ENCODE data around the gene ZNF747.
A peak's percentile ranks its signal among the peaks of the same experiment; 100 is the strongest.
"Not testable (repeated sequence)": the region's sequence is repeated elsewhere in the genome, so short reads cannot be mapped to it uniquely, and the experiment has no call there.

The ZNF747 gene

DNA sequence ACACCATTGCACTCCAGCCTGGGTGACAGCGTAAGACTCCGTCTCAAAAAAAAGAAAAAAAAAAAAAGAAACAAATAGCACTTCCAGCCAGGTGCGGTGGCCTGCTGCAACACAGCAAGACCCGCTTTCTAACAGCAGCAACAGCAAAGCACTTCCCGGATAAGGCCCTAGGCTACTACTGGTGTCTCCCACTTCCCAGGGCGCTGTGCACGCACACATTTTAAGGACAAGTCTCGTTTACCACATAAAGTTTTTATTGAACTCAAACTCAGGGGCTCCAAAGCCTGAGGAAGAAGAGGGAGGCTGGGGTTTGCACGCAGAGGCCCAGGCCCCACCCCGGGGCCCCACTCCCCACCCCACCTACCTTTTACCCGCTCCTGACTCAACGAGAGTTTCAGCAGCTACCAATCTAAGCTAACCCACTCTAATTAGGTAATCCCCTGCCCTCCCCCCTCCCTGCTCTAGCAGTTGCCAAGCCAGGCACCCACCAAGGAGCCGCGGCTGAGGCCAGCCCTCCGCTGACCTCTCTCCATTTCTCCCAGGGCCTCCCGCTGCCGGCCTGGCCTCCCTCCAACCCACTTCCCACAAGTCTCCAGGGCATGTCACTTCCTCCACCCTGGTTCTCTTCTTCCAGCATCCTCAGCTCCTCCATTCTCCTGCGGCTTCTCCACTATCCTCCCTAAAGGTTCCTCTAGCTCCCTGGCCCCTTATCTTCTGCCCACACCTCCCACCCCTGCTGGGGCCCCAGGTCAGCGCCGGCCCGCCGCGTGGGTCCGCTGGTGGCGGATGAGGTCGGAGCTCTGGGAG lies 10.7 kb downstream of the ZNF747 start:
- peaks cover 14% of the 10 kb centered on the region for H3K27me3 Mint-ChIP-seq
- H3K36me3 Mint-ChIP-seq, result peaks cover 31% of the 10 kb centered on the region
- H3K9me3 Mint-ChIP-seq, result no peaks in the 10 kb centered on the region
- CTCF ChIA-PET, result no interaction called here
- H3K27ac Mint-ChIP-seq, result peak overlapping the region; percentile 24
- no peak for DNase-seq
- no peak overlapping the region for H3K4me3 Mint-ChIP-seq
- H3K4me1 Mint-ChIP-seq, result peaks cover 26% of the 10 kb centered on the region

DNA sequence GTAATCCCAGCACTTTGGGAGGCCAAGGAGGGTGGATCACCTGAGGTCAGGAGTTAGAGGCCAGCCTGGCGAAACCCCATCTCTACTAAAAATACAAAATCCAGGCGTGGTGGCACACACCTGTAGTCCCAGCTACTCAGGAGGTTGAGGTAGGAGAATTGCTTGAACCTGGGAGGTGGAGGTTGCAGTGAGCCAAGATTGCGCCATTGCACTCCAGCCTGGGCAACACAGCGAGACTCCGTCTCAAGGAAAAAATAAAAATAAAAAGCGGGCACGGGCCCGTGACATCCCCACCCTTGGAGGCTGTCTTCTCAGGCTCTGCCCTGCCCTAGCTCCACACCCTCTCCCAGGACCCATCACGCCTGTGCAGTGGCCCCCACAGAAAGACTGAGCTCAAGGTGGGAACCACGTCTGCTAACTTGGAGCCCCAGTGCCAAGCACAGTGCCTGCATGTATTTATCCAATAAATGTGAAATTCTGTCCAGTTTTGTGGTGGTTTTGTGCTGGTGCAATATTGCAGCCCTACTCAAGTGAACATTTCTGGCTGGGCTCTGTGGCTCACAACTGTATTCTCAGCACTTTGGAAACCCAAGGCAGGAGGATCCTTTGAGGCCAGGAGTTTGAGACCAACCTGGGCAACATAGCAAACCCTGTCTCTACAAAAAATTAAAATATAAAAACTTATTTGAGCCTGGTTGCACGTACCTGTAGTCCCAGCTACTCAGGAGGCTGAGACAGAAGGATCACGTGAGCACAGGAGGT lies 11.8 kb downstream of the ZNF747 start:
- CTCF ChIA-PET, result interaction anchor here (1.0 kb wide), 1 partner anchor 76 kb away, joined by 3 read pairs; no protein-coding TSS in a partner anchor
- peaks cover 42% of the 10 kb centered on the region for H3K36me3 Mint-ChIP-seq
- H3K4me3 Mint-ChIP-seq, H3K9me3 Mint-ChIP-seq, DNase-seq: not testable (repeated sequence)
- peaks cover 14% of the 10 kb centered on the region for H3K27me3 Mint-ChIP-seq
- peaks cover 20% of the 10 kb centered on the region for H3K4me1 Mint-ChIP-seq
- H3K27ac Mint-ChIP-seq, result peak overlapping the region; percentile 69

DNA sequence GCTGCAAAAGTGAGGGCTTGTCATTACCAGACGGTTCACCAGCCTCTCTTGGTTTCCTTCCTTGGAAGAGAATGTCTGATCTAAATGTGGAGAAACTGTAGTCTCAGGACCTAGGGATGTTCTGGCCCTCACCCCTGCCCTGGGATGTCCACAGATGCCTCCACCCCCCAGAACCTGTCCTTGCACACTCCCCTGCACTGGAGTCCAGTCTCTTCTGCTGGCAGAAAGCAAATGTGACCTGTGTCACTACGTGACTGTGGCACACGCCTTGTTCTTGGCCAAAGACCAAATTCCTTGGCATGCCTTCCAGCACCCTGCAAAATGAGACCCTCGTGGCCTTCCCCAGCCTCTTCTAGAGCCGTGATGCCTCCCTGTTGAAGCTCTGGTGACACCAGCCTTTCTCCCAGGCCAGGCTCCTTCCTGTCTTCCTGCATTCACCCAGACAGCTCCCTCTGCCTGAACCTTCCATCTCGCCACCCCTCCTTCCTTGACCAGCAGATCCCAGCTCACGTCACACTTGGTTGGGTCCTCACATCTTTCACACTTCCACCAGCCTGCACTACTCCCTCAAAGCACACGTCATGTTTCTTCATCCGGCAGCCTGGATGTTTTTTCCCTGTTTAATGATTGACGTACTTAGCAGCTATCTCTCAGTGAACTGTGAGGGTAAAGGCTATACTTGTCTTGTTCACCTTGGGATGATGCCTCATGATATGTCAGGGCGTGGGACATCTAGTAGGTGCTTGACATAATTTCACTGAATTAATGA lies 12.6 kb downstream of the ZNF747 start:
- Mint-ChIP-seq H3K27me3 (peaks cover 14% of the 10 kb centered on the region), H3K9me3 (no peaks in the 10 kb centered on the region), H3K36me3 (peaks cover 50% of the 10 kb centered on the region), H3K4me3 (no peak overlapping the region), H3K27ac (peak overlapping the region; percentile 42), H3K4me1 (peaks cover 15% of the 10 kb centered on the region)
- no peak for DNase-seq
- CTCF ChIA-PET, result interaction anchor here (1.0 kb wide), 1 partner anchor 76 kb away, joined by 3 read pairs; no protein-coding TSS in a partner anchor

DNA sequence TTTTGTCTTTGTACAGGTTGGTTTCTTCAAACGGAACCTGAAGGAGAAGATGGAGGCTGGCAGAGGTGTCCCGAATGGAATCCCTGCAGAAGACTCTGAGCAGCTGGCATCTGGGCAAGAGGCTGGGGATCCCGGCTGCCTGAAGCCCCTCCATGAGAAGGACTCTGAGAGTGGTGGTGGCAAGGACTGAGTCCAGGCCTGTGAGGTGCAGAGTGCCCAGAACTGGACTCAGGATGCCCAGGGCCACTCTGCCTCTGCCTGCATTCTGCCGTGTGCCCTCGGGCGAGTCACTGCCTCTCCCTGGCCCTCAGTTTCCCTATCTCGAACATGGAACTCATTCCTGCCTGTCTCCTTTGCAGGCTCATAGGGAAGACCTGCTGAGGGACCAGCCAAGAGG lies 13.2 kb downstream of the ZNF747 start:
- H3K4me3 Mint-ChIP-seq, result no peak overlapping the region
- H3K27me3 Mint-ChIP-seq, result peaks cover 14% of the 10 kb centered on the region
- peaks cover 17% of the 10 kb centered on the region for H3K4me1 Mint-ChIP-seq
- no peaks in the 10 kb centered on the region for H3K9me3 Mint-ChIP-seq
- H3K27ac Mint-ChIP-seq, result peak overlapping the region; percentile 42
- peaks cover 56% of the 10 kb centered on the region for H3K36me3 Mint-ChIP-seq
- CTCF ChIA-PET, result no interaction called here
- no peak for DNase-seq

DNA sequence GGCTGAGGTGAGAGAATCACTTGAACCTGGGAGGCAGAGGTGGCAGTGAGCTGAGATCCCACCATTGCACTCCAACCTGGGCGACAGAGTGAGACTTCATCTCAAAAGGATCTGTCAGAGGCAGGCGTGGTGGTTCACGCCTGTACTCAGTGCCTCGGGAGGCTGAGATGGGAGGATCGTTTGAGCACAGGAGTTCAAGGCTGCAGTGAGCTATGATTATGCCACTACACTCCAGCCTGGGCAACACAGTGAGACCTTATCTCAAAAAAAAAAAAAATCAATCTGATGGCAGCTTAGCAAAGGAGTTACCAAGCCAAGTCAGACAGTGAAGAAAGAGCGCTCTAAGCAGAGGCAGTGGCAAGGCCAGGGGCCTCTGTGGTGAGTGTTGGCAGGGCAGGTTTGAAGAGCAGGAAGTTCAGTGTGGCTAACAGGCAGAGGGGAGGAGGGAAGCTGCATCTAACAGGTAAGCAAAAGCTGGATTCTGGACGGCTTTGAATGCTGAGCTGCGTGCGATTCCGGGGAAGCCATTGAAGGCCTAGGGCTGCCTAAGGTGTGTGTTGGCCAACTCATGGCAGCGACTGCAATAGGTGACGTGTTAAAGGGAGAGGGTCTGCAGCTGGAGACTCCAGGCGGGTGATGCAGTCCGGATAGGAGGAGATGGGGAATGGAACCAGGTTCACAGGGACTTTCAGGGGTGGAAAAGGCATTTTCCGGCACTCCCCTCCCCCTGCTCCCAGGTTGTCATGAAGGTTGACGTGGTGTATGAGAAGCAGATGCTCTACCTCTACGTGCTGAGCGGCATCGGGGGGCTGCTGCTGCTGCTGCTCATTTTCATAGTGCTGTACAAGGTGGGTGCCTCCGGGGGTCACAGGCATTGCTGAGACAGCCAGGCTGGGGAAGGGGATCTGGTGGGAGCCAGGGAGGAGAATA lies 15.3 kb downstream of the ZNF747 start:
- H3K36me3 Mint-ChIP-seq, result peaks cover 70% of the 10 kb centered on the region
- peak overlapping the region; percentile 15 for H3K27ac Mint-ChIP-seq
- CTCF ChIA-PET, result interaction anchor here (0.6 to 1.2 kb wide), 5 partner anchors 25 to 212 kb away, joined by 3 to 4 read pairs (median 3); no protein-coding TSS in a partner anchor
- peaks cover 16% of the 10 kb centered on the region for H3K4me1 Mint-ChIP-seq
- no peak for DNase-seq
- H3K27me3 Mint-ChIP-seq, result no peaks in the 10 kb centered on the region
- no peaks in the 10 kb centered on the region for H3K9me3 Mint-ChIP-seq
- no peak overlapping the region for H3K4me3 Mint-ChIP-seq

DNA sequence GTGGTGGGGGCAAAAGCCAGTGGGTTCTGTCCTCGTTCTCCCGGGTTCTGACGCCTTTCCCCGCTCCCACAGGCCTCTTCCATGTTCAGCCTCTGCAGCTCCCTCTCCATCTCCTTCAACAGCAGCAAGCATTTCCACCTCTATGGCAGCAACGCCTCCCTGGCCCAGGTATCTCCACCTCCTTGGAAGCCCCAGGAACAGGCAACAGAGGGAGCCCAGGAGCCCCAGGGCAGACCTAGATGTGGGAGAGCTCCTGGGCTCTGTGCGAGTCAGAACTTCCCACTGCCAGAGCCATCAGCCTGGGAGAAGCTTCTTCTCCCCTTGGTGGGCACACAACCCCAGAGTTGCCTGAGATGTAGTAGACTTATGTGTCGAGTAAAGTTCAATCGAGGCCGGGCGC lies 16.1 kb downstream of the ZNF747 start:
- no peaks in the 10 kb centered on the region for H3K9me3 Mint-ChIP-seq
- no peak for DNase-seq
- peaks cover 76% of the 10 kb centered on the region for H3K36me3 Mint-ChIP-seq
- H3K4me3 Mint-ChIP-seq, result no peak overlapping the region
- H3K4me1 Mint-ChIP-seq, result peaks cover 16% of the 10 kb centered on the region
- CTCF ChIA-PET, result interaction anchor here (0.8 to 1.2 kb wide), 3 partner anchors 24 to 80 kb away, joined by 3 read pairs; no protein-coding TSS in a partner anchor
- H3K27me3 Mint-ChIP-seq, result no peaks in the 10 kb centered on the region
- H3K27ac Mint-ChIP-seq, result no peak overlapping the region

DNA sequence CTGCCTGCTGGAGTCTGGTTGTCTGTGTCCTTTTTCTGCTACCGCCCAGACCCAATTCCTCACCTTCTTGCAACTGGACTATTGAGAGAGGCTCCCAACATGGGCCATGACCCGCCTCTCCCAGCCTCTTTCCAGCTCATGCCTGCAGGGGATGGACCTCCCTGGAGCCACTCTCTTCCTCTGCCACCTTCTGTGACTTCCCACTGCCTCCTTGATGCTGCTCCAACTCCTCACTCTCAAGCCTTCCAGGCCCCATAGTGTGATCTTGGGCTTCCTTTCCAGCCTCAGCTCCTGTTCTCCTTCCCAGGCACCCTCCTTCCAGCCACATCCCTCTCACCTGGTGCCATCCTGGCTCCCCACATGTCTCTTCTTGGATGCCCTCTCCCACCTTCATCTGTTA lies 19.4 kb downstream of the ZNF747 start:
- H3K36me3 Mint-ChIP-seq, result peaks cover 87% of the 10 kb centered on the region
- DNase-seq, result no peak
- H3K9me3 Mint-ChIP-seq, result no peaks in the 10 kb centered on the region
- no peaks in the 10 kb centered on the region for H3K27me3 Mint-ChIP-seq
- peak overlapping the region; percentile 65 for H3K27ac Mint-ChIP-seq
- no peak overlapping the region for H3K4me3 Mint-ChIP-seq
- peaks cover 18% of the 10 kb centered on the region for H3K4me1 Mint-ChIP-seq
- CTCF ChIA-PET, result interaction anchor here (1.1 kb wide), 1 partner anchor 100 kb away, joined by 3 read pairs; no protein-coding TSS in a partner anchor

DNA sequence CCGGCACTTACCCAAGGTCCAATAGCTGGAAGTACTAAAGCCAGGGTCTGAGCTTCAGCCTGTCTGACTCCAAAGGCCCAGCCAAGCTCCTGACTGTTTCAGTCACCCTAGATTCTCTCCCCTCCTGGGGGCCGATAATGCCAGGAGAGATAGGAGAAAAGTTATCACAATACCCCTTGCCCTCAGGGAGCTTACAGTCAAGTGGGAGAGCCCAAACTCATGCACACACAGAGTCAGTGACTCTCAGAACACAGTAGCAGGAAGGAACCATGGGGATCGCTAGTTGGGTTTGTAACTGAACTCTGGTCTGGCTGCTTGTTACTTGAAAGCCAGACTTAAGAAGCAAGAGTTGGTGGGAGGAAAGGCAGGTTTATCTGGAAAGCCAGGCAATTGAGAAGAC lies 23.1 kb downstream of the ZNF747 start:
- Mint-ChIP-seq H3K36me3 (peaks cover 71% of the 10 kb centered on the region), H3K4me1 (peaks cover 8% of the 10 kb centered on the region), H3K27ac (peak overlapping the region; percentile 53), H3K27me3 (no peaks in the 10 kb centered on the region), H3K4me3 (no peak overlapping the region), H3K9me3 (no peaks in the 10 kb centered on the region)
- DNase-seq, result no peak
- CTCF ChIA-PET, result interaction anchor here (1.1 kb wide), 1 partner anchor 147 kb away, joined by 3 read pairs; the partner anchor contains the start of gene FBRS

DNA sequence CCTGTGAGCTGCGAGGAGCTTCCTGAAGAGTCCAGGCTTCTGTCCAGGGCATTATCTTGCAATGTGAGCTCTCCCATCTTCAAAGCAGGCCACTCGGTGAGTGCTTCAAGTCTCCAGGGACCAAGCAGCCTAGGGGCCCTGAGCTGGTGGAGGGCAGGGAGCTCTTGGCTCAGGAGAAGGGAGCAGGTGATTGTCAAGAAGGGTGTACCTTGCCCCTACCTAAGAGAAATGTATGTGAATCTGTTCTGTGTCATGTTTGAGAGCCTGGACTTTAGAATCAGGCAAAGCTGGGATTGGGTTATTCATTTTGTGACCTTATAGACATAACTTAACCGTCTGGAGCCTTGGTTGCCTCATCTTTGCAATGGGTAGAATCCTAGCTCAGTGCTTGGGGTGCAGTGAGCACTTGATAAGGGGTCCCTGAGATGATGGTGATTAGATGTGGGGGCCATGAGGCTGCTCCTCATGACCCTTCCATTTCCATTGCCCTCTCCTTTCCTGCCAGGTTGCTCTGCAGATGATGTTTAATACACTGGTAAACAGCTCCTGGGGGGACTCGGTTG lies 24.2 kb downstream of the ZNF747 start:
- Mint-ChIP-seq H3K9me3 (no peaks in the 10 kb centered on the region), H3K36me3 (peaks cover 68% of the 10 kb centered on the region), H3K4me3 (no peak overlapping the region), H3K4me1 (peaks cover 8% of the 10 kb centered on the region), H3K27me3 (no peaks in the 10 kb centered on the region), H3K27ac (peak overlapping the region; percentile 15)
- DNase-seq, result no peak
- CTCF ChIA-PET, result interaction anchor here (0.6 to 1.8 kb wide), 5 partner anchors 81 to 126 kb away, joined by 3 to 7 read pairs (median 3); partner anchors contain the start of genes DCTPP1 and ZNF689

DNA sequence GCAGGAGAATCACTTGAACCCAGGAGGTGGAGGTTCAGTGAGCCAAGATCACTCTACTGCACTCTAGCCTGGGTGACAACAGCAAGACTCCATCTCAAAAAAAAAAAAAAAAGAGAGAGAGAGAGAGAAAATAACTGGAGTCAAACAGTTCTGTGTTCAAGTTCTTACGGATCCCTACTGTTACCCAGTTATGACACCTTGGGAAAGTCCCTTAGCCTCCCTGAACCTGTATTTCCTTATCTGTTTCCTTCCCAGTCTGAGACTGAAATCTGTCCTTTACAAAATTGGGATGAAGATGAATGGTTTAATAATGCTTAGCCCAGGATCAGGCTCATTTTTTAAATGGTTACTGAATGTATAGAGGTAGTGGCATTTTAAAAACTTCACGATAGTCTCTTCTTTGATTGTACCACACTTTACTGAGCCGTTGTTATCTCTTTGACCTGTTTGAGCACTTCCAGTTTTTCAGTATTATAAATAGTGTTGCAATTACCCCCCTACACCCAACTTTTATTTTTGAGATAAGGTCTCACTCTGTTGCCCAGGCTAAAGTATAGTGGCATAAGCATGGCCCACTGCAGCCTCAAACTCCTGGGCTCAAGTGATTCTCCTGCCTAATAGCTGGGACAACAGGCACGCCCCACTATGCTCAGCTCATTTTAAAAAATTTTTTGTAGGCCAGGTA lies 25.4 kb downstream of the ZNF747 start:
- Mint-ChIP-seq H3K4me1 (peaks cover 7% of the 10 kb centered on the region), H3K27me3 (no peaks in the 10 kb centered on the region), H3K4me3 (no peak overlapping the region), H3K36me3 (peaks cover 68% of the 10 kb centered on the region), H3K27ac (peak overlapping the region; percentile 24), H3K9me3 (no peaks in the 10 kb centered on the region)
- CTCF ChIA-PET, result interaction anchor here (1.4 to 1.8 kb wide), 2 partner anchors 79 to 101 kb away, joined by 3 to 6 read pairs; partner anchors contain the start of genes DCTPP1 and ZNF689
- DNase-seq, result no peak

DNA sequence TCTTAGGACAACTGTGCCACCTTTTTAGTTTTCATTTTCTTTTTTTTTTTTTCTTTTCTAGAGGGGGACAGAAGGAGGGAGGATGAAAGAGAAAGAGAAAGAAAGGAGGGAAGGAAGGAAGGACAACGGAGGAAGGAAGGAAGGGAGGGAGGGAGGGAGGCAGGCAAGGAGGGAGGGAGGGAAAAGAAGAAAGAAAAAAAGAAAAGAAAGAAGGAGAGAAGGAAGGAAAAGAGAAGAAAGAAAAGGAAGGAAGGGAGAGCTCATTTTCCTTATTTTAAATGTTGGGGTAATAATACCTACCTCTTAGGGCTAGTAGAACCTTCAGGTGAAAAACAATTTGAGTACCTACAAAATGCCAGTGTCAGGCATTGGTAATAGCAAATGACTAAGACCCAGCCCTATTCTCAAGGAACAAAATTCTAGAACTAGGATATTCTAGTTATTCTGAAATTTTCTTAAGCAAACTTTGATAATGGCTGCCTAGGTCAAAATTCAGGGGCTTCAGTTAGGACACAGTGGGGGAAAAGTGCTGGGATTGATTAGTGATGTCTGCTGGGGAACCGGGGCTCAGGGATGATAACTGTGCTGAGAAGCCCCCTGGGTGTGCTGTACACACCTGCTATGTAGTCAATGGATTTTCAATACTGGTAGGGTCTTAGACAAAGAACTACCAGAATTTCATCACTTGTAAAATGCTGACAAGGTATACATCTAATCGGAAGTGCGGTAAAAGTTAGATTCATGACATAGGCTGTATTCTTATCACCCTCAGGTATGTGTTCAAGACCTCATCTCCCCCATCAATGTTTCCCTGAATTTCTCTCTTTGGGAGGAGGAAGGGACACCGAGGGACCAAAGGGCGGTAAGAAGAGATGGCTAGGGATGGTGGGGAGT lies 31.0 kb downstream of the ZNF747 start:
- DNase-seq, result no peak
- peaks cover 42% of the 10 kb centered on the region for H3K36me3 Mint-ChIP-seq
- CTCF ChIA-PET, result interaction anchor here (0.7 kb wide), 1 partner anchor 64 kb away, joined by 3 read pairs; no protein-coding TSS in a partner anchor
- peaks cover 16% of the 10 kb centered on the region for H3K4me1 Mint-ChIP-seq
- H3K9me3 Mint-ChIP-seq, result no peaks in the 10 kb centered on the region
- H3K27me3 Mint-ChIP-seq, result peaks cover 4% of the 10 kb centered on the region
- H3K4me3 Mint-ChIP-seq, result no peak overlapping the region
- H3K27ac Mint-ChIP-seq, result peak overlapping the region; percentile 12

All from activated naive CD4-positive, alpha-beta T cell treated with anti-CD3 and anti-CD28 coated beads, Interleukin-2, amount 10 ng/mL, durations not matched to agents 7 days and 5 days (primary cell).